T-helper 1 cell (primary cell): ENCODE measurements around the gene TNPO3.
"Not testable (repeated sequence)": the region's sequence is repeated elsewhere in the genome, so short reads cannot be mapped to it uniquely, and the experiment has no call there.

Source experiments
- DNase-seq, 5 donors: peaks; one replicate each; pipeline ENCODE4 v3.0.0-alpha.2; 2012 to 2020

The TNPO3 gene

GRCh38 chr7:128919881-128920799, 134.8 kb downstream of the TNPO3 start:
- DNase-seq, result no peak

- DNase-seq, result no peak
Measured at GRCh38 chr7:128919241-128919640, 135.7 kb downstream of the TNPO3 start.

- no peak for DNase-seq
Measured at GRCh38 chr7:128918016-128918665, 136.8 kb downstream of the TNPO3 start.

- DNase-seq, result no peak
Measured at GRCh38 chr7:128917122-128917521, 137.8 kb downstream of the TNPO3 start.

- DNase-seq, result no peak
Measured at GRCh38 chr7:128916643-128916915, 138.3 kb downstream of the TNPO3 start.

DNA sequence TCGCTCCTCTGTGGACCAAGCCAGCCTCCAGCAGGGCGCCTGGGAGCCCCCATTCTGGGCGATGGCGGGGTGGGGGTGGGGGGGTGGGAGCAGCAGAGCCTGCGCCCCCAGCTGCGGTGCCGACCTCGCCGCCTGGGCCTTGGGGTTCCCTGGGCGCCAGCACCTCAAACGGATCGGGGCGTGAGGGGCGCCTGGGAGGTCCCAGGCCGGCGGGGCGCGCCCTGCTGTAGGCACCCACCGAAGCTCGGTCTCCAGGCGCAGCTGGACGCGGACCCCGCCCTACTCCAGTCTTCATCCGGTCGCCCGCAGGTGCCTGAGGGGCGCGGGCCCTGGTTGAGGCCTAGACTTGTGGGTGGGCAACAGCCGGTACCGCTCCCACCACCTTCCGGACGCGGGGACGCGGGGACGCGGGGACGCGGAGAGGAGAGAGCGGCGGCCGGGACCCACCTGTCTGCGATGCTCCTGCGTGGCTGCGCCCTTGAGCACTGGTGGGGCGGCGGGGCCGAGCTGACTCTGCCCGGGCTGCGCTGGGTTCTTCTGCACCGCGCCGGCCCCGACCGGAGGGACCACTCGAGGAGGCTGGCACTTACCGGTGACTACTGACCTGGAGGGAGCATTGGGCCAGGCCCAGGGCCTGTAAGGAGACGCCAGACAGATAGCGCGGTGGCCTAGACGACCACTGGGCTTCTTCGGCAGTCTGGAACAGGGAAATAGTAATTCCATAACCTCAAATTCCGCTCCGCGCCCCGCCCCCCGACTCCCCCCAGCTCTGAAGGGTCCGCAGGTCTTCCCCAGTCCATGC, 138.9 kb downstream of the TNPO3 start:
- no peak for DNase-seq

GRCh38 chr7:128915271-128915819, 139.6 kb downstream of the TNPO3 start:
- DNase-seq, result peak in 1 of 5 donors; percentile 12

DNA sequence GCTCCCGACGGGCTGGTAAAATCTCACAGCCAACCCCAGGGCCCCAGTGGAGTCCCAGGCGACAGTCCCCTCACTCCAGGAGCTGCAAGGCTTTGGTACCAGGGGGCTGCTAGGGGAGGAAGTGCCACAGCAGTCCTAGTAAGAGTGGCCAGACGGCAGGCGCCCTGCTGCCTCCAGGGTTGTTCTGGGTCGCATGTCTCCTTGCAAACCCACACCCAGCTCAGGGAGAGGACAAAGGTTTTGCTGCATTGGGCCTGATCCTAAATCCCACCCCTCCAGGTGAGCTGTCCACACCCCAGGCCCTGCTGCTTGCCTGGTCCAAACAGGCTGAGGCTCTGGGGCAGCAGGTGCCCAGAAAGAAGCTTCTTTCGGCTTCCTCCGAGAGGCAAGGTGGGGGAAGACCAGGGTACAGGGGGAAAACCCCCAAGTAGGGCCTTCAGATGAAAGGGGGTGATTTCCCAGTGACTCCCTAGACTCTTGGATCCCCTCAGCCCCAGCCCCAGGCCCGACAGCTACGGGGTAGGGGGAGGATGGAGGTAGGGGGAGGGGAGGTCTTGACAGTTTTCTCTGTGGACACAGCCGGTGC, 140.3 kb downstream of the TNPO3 start:
- no peak for DNase-seq

- no peak for DNase-seq
Measured at GRCh38 chr7:128913870-128914565, 140.9 kb downstream of the TNPO3 start.

DNA sequence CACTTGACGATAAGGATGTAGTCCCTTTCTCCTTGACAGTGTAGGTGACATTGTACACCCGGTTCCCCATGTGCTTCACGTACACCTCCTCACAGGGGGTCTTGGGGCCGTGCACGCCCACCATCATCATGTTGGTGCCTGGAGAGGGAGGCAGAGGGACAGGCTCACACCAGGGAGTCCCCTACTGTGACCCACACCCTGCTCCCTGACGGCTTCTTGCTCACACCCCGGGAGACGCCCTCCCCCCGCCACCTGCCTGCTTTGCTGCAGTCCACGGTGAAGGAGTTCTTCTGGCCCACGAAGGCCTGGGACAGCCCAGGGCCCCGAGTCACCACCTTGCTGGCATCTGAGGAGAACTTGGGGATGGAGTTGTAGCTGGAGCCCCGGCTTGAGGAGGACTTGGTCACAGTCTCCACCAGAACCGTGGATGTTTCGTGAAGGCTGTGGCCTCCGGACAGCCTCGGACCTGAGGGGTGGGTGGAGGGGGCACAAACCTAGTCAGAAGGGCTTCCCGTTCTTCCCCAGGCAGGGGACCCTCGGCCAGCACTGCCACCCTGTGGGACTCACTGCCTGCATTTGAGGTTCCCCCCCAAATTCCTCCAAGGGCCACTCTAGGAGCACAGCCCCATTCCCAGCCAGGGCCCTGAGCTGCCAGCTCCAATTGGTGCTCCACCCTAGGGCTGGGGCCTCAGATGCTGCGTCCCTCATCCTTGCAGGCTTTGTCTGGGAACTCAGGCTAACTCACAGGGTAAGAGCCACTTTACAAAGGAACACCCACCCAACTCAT, 142.0 kb downstream of the TNPO3 start:
- not testable (repeated sequence) for DNase-seq

GRCh38 chr7:128912281-128912680, 142.6 kb downstream of the TNPO3 start:
- DNase-seq, result no peak

GRCh38 chr7:128911423-128912031, 143.4 kb downstream of the TNPO3 start:
- no peak for DNase-seq

DNA sequence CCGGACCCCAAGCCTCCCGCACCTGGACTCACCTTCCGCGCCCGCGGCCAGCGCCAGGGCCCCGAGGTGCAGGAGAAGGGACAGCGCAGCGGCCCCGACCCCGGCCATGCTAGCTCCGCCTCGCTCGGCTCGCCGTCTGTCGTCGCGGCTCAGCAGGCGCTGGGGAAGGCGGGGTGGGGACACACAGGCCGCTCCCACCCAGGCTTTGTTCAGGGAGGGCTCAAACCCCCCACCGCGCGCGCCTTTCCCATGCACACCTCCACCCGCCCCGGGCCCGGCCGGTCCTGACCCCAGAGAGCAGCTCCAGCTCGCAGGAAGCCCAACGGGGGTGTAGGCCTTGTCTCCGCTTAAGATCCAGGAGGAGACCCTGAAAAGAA, 144.4 kb downstream of the TNPO3 start, which contains the start of gene KCP:
Gene KCP (minus strand): TSS at position 141 of the 377 bp plus-strand sequence. CDS start 33 bp downstream, at position 108.
- DNase-seq, result no peak

DNA sequence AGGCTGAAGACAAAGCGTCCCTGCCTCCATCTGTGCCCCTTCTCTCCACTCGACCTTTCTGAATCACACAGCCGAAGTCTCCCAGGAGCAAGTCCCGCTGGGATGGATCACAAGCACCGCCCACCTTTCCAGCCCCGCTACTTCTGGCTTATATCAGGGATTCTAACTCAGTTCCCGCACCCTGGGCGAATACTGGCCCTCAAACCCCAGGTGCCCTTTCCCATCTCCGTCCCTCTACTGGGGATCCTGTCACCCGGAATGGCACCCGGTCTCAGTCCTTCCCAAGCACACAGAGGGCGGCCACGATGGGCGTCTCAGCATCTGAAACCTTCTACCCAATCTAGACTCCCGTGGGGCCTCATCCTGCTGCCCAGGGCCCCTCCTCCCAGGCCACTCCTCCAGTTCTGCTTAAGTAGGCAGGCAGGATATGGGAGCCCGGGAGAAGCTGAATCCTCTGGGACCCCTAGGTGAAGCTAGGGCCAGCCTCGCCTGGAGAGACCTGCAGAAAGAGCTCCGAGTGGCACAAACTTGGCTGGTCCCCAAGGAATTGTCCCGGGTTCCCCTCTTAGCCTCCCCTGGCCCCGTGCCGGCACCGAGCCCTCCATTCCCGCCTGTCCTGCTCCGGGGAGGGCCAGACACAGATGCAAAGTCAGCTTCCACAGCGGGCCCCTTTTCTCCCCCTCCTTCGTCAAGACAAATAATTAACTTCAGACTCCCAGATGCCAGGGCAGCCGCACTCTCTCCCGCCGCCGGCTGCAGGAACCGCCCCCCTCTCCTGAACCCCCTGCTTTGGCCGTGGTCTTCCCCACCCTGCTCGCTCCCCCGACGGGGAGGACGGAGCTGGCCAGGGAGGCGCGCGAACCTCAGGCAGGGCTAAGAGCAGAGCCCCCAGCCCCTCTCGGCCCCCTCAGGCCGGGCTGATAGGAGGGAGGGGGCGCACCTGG, 145.0 kb downstream of the TNPO3 start:
- DNase-seq, result no peak

GRCh38 chr7:128908750-128909624, 145.9 kb downstream of the TNPO3 start:
- no peak for DNase-seq

DNA sequence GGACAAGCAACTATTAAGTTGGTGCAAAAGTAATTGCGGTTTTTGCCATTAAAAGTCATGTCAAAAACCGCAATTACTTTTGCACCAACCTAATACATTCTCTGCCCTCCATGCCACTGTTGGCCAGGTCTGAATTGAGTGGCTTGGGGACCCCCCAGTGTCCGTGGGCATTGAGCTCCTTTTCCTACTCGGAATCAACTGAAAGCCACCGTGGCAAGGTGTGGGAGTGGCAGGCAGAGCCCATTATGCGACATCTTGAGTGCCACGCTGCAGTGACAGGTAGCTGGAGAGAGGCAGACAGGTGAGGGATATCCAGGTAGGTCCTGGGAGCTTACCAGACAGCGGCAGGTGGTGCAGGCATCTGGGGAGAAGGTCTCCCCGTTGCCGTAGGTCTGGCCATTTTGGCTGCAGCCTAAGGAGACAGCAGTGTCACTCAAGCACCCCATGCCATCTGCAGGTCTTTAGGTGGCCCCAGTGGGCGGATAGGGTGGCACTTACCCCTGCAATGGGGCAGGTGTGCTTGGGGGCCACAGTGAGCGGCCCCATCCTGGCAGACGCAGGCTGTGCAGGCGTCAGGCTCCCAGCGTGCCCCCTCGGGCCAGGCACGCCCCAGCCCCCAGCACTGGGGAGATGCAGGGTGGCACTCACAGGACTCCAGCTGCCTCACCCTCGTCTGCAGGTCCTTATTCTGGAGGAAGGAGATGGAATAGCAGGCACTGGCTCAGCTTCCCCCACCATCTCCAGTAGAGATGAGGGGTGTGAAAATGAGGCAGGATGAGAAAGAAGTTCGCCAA, 147.9 kb downstream of the TNPO3 start:
- no peak for DNase-seq

- no peak for DNase-seq
Measured at GRCh38 chr7:128906001-128906765, 148.7 kb downstream of the TNPO3 start.
